ENCODE results near the gene KREMEN2. TPM values are rescaled to one million over a fixed set of nuclear protein-coding genes. Genes with fewer than 3 reads are reported as not detected.

The KREMEN2 gene
- total and polyA plus RNA-seq, 4 donors = 0.06 to 0.15 (median 0.14) TPM; not detected in 1

GRCh38 chr16:2950353-2950724, 13.7 kb upstream of the KREMEN2 start:
- WGBS, 2 donors = 93 to 94% methylated on average over 13 of the region's 13 CpGs
- H3K4me3 ChIP-seq = no peak overlapping the region
- H3K9me3 ChIP-seq (ENCODE audit: control insufficient read depth in 4 of 4, insufficient read depth in 3 of 4, low read length in 3 of 4) = no peaks in the 10 kb centered on the region
- H3K27ac ChIP-seq (ENCODE audit: low read depth in 1 of 2, low read length in 1 of 2) = no peak overlapping the region
- peaks cover 0 to 15% (median 5%) of the 10 kb centered on the region in 4 donors for H3K36me3 ChIP-seq (ENCODE audit: control insufficient read depth in 4 of 4, insufficient read depth in 4 of 4, low read length in 4 of 4)
- no peaks in the 10 kb centered on the region for H3K27me3 ChIP-seq (ENCODE audit: control insufficient read depth in 3 of 3, insufficient read depth in 3 of 3, low read length in 2 of 3)
- TF ChIP-seq CTCF (IDR thresholded peaks at IDR 0.05; ENCODE audit: control extremely low read depth, extremely low read depth) = no peak
- DNase-seq (no peak), ATAC-seq (ENCODE audit: insufficient read depth, low FRiP score) (no peak)
- no peaks in the 10 kb centered on the region for H3K4me1 ChIP-seq (ENCODE audit: control insufficient read depth in 5 of 5, insufficient read depth in 5 of 5, low read length in 5 of 5)
- no peak overlapping the region for H3K9ac ChIP-seq (ENCODE audit: insufficient read depth in 1 of 2, low read length in 2 of 2)

DNA sequence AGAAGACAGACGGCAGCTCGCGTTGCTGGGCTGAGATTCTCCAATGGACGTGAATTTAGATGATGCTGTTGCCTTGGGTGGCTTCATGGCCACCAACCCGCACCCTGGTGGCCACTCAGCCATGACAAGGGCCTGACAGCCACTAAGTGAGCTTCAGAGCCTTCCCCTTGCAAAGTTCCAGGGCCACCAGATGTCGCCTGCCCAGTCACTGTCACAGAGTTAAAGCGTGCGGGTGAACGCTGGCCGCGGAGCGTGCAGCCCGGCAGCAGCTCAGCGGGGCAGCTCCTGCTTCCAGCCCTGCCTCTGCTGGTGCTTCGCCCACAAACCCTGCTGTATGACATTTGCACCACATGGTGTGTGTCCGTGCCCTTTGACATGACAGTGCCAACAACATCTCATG, 13.3 kb upstream of the KREMEN2 start:
- Histone ChIP-seq H3K9me3 (ENCODE audit: control insufficient read depth in 4 of 4, insufficient read depth in 3 of 4, low read length in 3 of 4) (no peaks in the 10 kb centered on the region), H3K4me3 (no peak overlapping the region), H3K9ac (ENCODE audit: insufficient read depth in 1 of 2, low read length in 2 of 2) (no peak overlapping the region), H3K4me1 (ENCODE audit: control insufficient read depth in 5 of 5, insufficient read depth in 5 of 5, low read length in 5 of 5) (no peaks in the 10 kb centered on the region), H3K27ac (ENCODE audit: low read depth in 1 of 2, low read length in 1 of 2) (no peak overlapping the region), H3K36me3 (ENCODE audit: control insufficient read depth in 4 of 4, insufficient read depth in 4 of 4, low read length in 4 of 4) (peaks cover 0 to 15% (median 5%) of the 10 kb centered on the region in 4 donors), H3K27me3 (ENCODE audit: control insufficient read depth in 3 of 3, insufficient read depth in 3 of 3, low read length in 2 of 3) (no peaks in the 10 kb centered on the region)
- no peak for DNase-seq
- no peak for TF ChIP-seq CTCF (IDR thresholded peaks at IDR 0.05; ENCODE audit: control extremely low read depth, extremely low read depth)
- no peak for ATAC-seq (ENCODE audit: insufficient read depth, low FRiP score)
- WGBS, 2 donors = 86 to 95% methylated on average over 16 of the region's 16 CpGs

DNA sequence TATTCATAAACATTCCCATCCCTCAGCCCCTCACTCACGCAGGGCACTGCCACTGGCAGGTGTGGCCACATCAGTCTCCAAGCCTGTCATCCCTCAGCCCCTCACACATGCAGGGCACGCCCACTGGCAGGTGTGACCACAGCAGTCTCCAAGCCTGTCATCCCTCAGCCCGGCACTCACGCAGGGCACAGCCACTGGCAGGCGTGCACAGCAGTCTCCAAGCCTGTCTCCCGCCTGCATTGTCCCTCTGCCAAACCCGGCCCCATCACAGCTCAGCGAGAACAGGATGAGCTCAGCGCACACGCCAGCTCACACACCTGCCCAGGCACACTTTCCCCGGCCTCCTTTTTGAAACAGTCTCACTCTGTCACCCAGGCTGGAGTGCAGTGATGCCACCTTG, 11.4 kb upstream of the KREMEN2 start:
- H3K4me1 ChIP-seq (ENCODE audit: control insufficient read depth in 5 of 5, insufficient read depth in 5 of 5, low read length in 5 of 5) = no peaks in the 10 kb centered on the region
- WGBS, 2 donors = 60 to 81% methylated on average over 11 of the region's 11 CpGs
- no peaks in the 10 kb centered on the region for H3K9me3 ChIP-seq (ENCODE audit: control insufficient read depth in 4 of 4, insufficient read depth in 3 of 4, low read length in 3 of 4)
- DNase-seq (no peak), ATAC-seq (ENCODE audit: insufficient read depth, low FRiP score) (no peak)
- H3K27me3 ChIP-seq (ENCODE audit: control insufficient read depth in 3 of 3, insufficient read depth in 3 of 3, low read length in 2 of 3) = no peaks in the 10 kb centered on the region
- TF ChIP-seq CTCF (IDR thresholded peaks at IDR 0.05; ENCODE audit: control extremely low read depth, extremely low read depth) = no peak
- no peak overlapping the region for H3K4me3 ChIP-seq
- no peak overlapping the region for H3K9ac ChIP-seq (ENCODE audit: insufficient read depth in 1 of 2, low read length in 2 of 2)
- peaks cover 0 to 15% (median 0%) of the 10 kb centered on the region in 4 donors for H3K36me3 ChIP-seq (ENCODE audit: control insufficient read depth in 4 of 4, insufficient read depth in 4 of 4, low read length in 4 of 4)
- no peak overlapping the region for H3K27ac ChIP-seq (ENCODE audit: low read depth in 1 of 2, low read length in 1 of 2)
